PC-3 (cell line): ENCODE results near the gene DENND6A. TPM values are rescaled to one million over a fixed set of nuclear protein-coding genes. Genes with fewer than 3 reads are reported as not detected.

Source experiments
- ATAC-seq: fragments of 200-7000 bp; cut with Tn5 transposase; 2 replicates; pipeline ENCODE4 v1.9.1; 2020; ENCODE audit warnings: mild to moderate bottlenecking, moderate library complexity
- BruUV-seq: library from RNA; stranded (reverse); fragments of 400-500 nt; replicated peaks from 2 replicates; lab custom pipeline; 2021; lab: Mats Ljungman, UMichigan
- CTCF ChIA-PET: fragments of 300-600 bp; sonication (Branson Sonifier 250); formaldehyde crosslinking; loops from one replicate; lab custom pipeline; 2022; ENCODE audit warnings: antibody characterized with exemption; lab: Charles Lee
- POLR2A ChIA-PET: fragments of 300-600 bp; sonication (Branson Sonifier 250); formaldehyde crosslinking; loops from one replicate; lab custom pipeline; 2022; ENCODE audit warnings: antibody characterized with exemption; ENCODE audit not compliant: unreplicated experiment; lab: Charles Lee
- DNase-seq: peaks from one replicate; pipeline ENCODE4 v3.0.0-alpha.2; 2015
- H2AFZ ChIP-seq: fragments of 300-600 bp; sonication (generic); 2 replicates; pipeline ENCODE4 v1.6.0; 2016; ENCODE audit warnings: antibody characterized with exemption, low read length
- H3F3A ChIP-seq: fragments of 300-600 bp; sonication (generic); one replicate; pipeline ENCODE4 v1.6.0; 2017; ENCODE audit warnings: antibody characterized with exemption, low read length, control low read depth, mild to moderate bottlenecking; ENCODE audit not compliant: unreplicated experiment
- H3K27ac ChIP-seq: fragments of 300-600 bp; sonication (generic); 2 replicates; pipeline ENCODE4 v1.5.1; 2016; ENCODE audit warnings: mild to moderate bottlenecking, low read length
- H3K27me3 ChIP-seq: fragments of 300-600 bp; sonication (generic); 2 replicates; pipeline ENCODE4 v1.6.1; 2016; ENCODE audit warnings: low read length, mixed read lengths
- H3K36me3 ChIP-seq: fragments of 300-600 bp; sonication (generic); 2 replicates; pipeline ENCODE4 v1.6.1; 2016; ENCODE audit warnings: low read depth, mixed run types, low read length, mixed read lengths
- H3K4me1 ChIP-seq: fragments of 300-600 bp; sonication (generic); 2 replicates; pipeline ENCODE4 v1.5.1; 2016; ENCODE audit warnings: low read length; ENCODE audit not compliant: insufficient read depth
- H3K4me2 ChIP-seq: fragments of 300-600 bp; sonication (generic); 2 replicates; pipeline ENCODE4 v1.6.0; 2016; ENCODE audit warnings: low read length
- H3K4me3 ChIP-seq: fragments of 300-600 bp; sonication (generic); 2 replicates; pipeline ENCODE4 v1.5.1; 2016; ENCODE audit warnings: mild to moderate bottlenecking, low read length, mixed read lengths
- H3K79me2 ChIP-seq: fragments of 300-600 bp; sonication (generic); 2 replicates; pipeline ENCODE4 v1.6.1; 2017; ENCODE audit warnings: low read length, mixed read lengths
- H3K9ac ChIP-seq: fragments of 300-600 bp; sonication (generic); 2 replicates; pipeline ENCODE4 v1.6.0; 2016; ENCODE audit warnings: mild to moderate bottlenecking, low read length
- H3K9me2 ChIP-seq: fragments of 300-600 bp; sonication (generic); replicated peaks from 2 replicates; pipeline ENCODE4 v1.6.1; 2016; ENCODE audit warnings: mixed run types, low read length, mixed read lengths
- H3K9me3 ChIP-seq: fragments of 300-600 bp; sonication (generic); 2 replicates; pipeline ENCODE4 v1.6.1; 2016; ENCODE audit warnings: low read length, mixed read lengths
- H4K20me1 ChIP-seq: fragments of 300-600 bp; sonication (generic); 2 replicates; pipeline ENCODE4 v1.6.1; 2016; ENCODE audit warnings: low read length, mixed read lengths
- EZH2 ChIP-seq: fragments of 300-600 bp; sonication (generic); IDR thresholded peaks from one replicate; pipeline ENCODE4 v1.6.1; 2017; ENCODE audit warnings: antibody characterized with exemption, mild to moderate bottlenecking, low read length; ENCODE audit not compliant: unreplicated experiment
- EZH2phosphoT487 ChIP-seq: fragments of 300-600 bp; sonication (generic); IDR thresholded peaks from 2 replicates; pipeline ENCODE4 v1.6.1; 2018; ENCODE audit warnings: mild to moderate bottlenecking, antibody characterized with exemption, low read length, borderline replicate concordance
- intact Hi-C: fragments of 100-400 bp; cut with micrococcal nuclease; formaldehyde crosslinking; loops from 2 replicates; pipeline ENCODE4 v1.9.0; 2023
- total RNA-seq: library from RNA; depleted of rRNA; stranded (reverse); fragments of >200 nt; gene quantifications from 2 replicates; pipeline ENCODE4 v1.2.3, GENCODE V29; 2014
- TF ChIP-seq, protein P1 (sequence below): fragments of 300-600 bp; sonication (generic); conservative IDR thresholded peaks from 2 replicates; pipeline ENCODE4 v1.5.1; 2017; ENCODE audit warnings: antibody characterized with exemption, low read depth, mild to moderate bottlenecking, low read length

Gene DENND6A
- total RNA-seq, 1 experiment from 2014 or later = 17.6 TPM

GRCh38 chr3:57691411-57692132 is 1.3 kb downstream of the DENND6A start:
- CTCF ChIA-PET = no interaction called here
- Histone ChIP-seq H3K4me3 (peak overlapping the region; percentile 68), H2AFZ (no peak overlapping the region)

DNA sequence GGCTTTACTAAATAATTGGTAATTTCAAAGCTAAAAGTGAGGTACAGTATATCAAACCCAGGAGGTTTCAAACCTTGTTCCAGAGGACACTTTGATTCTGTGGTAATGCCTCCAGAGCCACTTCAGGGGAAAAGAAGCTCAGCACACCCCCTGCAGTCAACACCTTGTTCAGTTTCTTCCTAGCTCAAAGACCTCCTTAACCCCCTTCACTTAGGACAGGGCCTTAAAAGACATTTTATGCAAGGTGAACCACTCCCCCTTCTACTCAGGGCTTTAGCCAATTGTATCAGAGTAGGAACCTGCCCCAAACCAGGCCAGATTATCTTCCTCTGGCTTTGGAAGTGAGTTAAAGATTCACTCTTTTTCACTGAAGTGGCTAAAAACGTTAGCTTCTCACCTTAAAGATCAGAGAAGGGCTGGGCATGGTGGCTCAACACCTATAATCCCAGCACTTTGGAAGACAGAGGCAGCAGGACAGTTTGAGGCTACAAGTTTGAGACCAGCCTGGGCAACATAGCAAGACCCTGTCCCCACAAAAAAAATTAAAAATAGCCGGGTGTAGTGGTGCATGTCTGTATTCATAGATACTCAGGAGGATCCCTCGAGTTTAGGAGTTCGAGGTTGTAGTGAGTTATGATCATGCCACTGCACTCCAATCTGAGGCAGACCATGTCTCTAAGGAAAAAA is 3.4 kb downstream of the DENND6A start:
- Histone ChIP-seq H2AFZ (no peak overlapping the region), H3K4me1 (peaks cover 27% of the 10 kb centered on the region), H3K9me3 (no peaks in the 10 kb centered on the region), H3K36me3 (no peaks in the 10 kb centered on the region), H3K4me3 (no peak overlapping the region), H3K9ac (no peak overlapping the region), H4K20me1 (peaks cover 19% of the 10 kb centered on the region), H3K79me2 (peaks cover 79% of the 10 kb centered on the region), H3F3A (peaks cover 7% of the 10 kb centered on the region), H3K27ac (no peak overlapping the region), H3K27me3 (no peaks in the 10 kb centered on the region), H3K9me2 (no peaks in the 10 kb centered on the region), H3K4me2 (no peak overlapping the region; the same call in 1 of the 2 replicates)
- intact Hi-C loops = loop anchor here (5.0 kb wide), 2 partner anchors 92 to 138 kb away; partner anchors contain the start of gene ARF4
- TF ChIP-seq, protein P1, sequence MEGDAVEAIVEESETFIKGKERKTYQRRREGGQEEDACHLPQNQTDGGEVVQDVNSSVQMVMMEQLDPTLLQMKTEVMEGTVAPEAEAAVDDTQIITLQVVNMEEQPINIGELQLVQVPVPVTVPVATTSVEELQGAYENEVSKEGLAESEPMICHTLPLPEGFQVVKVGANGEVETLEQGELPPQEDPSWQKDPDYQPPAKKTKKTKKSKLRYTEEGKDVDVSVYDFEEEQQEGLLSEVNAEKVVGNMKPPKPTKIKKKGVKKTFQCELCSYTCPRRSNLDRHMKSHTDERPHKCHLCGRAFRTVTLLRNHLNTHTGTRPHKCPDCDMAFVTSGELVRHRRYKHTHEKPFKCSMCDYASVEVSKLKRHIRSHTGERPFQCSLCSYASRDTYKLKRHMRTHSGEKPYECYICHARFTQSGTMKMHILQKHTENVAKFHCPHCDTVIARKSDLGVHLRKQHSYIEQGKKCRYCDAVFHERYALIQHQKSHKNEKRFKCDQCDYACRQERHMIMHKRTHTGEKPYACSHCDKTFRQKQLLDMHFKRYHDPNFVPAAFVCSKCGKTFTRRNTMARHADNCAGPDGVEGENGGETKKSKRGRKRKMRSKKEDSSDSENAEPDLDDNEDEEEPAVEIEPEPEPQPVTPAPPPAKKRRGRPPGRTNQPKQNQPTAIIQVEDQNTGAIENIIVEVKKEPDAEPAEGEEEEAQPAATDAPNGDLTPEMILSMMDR = no peak
- TF ChIP-seq EZH2 (no peak), EZH2phosphoT487 (no peak)
- ATAC-seq (no peak), DNase-seq (no peak)
- ChIA-PET CTCF (no interaction called here), POLR2A (interaction anchor here (0.7 kb wide), 1 partner anchor 298 kb away, joined by 12 read pairs; no protein-coding TSS in a partner anchor)
- BruUV-seq = no TSS peak

More at GRCh38 chr3:57691411-57692132, 1.3 kb downstream of the DENND6A start:
- H3K9me3 ChIP-seq = no peaks in the 10 kb centered on the region
- TF ChIP-seq EZH2 (no peak), EZH2phosphoT487 (no peak)
- TF ChIP-seq, protein P1 = no peak
- peak overlapping the region; percentile 70 for H3K4me2 ChIP-seq
- no peaks in the 10 kb centered on the region for H3K36me3 ChIP-seq
- H3K9ac ChIP-seq = peak overlapping the region; percentile 96
- H3K79me2 ChIP-seq = peaks cover 60% of the 10 kb centered on the region
- ATAC-seq (no peak), DNase-seq (no peak)
- peaks cover 27% of the 10 kb centered on the region for H3K4me1 ChIP-seq
- intact Hi-C loops = loop anchor here (1.0 to 5.0 kb wide), 4 partner anchors 61 to 136 kb away; partner anchors contain the start of genes ARF4 and SLMAP
- TSS peak; percentile 50 for BruUV-seq
- H3K27ac ChIP-seq = peak overlapping the region; percentile 90
- POLR2A ChIA-PET = interaction anchor here (0.8 kb wide), 1 partner anchor 309 kb away, joined by 22 read pairs; no protein-coding TSS in a partner anchor
- peaks cover 19% of the 10 kb centered on the region for H4K20me1 ChIP-seq
- H3F3A ChIP-seq = peaks cover 7% of the 10 kb centered on the region
- no peaks in the 10 kb centered on the region for H3K9me2 ChIP-seq
- no peaks in the 10 kb centered on the region for H3K27me3 ChIP-seq
